Stimulated activated naive CD8-positive, alpha-beta T cell treated with anti-CD3 and anti-CD28 coated beads, Interleukin-15, Interleukin-2, amounts not matched to agents 100 ng/mL and 50 ng/mL, for 24 hours (primary cell): Measurements from ENCODE around the gene MSRB1.

Experiments used
- H3K27ac Mint-ChIP-seq: one replicate; pipeline ENCODE4 v1.8.0; 2021; ENCODE audit warnings: mild to moderate bottlenecking, mixed read lengths
- H3K27me3 Mint-ChIP-seq: one replicate; pipeline ENCODE4 v1.8.0; 2021; ENCODE audit warnings: mixed read lengths
- H3K36me3 Mint-ChIP-seq: one replicate; pipeline ENCODE4 v1.8.0; 2021; ENCODE audit warnings: low read depth, mixed read lengths
- H3K4me1 Mint-ChIP-seq: one replicate; pipeline ENCODE4 v1.8.0; 2021; ENCODE audit warnings: low read depth, mixed read lengths
- H3K4me3 Mint-ChIP-seq: one replicate; pipeline ENCODE4 v1.8.0; 2021; ENCODE audit warnings: mild to moderate bottlenecking, mixed read lengths
- H3K9me3 Mint-ChIP-seq: one replicate; pipeline ENCODE4 v1.8.0; 2021; ENCODE audit warnings: mixed read lengths

The MSRB1 gene

DNA sequence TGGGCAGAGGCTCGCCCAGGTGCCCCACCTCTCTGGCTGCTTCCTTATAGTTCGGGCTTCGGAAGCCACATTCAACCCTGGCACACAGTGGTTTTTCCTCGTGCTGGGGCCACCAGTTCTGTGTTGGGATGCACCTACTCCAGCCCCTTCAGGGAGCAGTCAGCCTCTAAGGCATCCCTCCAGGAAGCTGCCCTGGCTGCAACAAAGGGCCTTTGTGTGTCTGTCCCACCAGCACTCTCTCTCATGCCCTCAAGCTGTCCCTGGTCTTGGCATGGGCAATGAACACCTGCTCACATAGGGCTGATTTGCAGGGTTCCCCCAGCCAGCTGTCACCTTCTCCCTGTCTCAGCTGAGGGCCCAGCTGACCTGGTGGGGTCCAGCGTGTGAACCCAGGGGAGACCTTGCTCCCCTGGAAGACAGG, 39.0 kb upstream of the MSRB1 start:
- Mint-ChIP-seq H3K4me3 (no peak overlapping the region), H3K9me3 (no peaks in the 10 kb centered on the region), H3K36me3 (peaks cover 12% of the 10 kb centered on the region), H3K27ac (no peak overlapping the region), H3K4me1 (peaks cover 21% of the 10 kb centered on the region), H3K27me3 (peaks cover 25% of the 10 kb centered on the region)

DNA sequence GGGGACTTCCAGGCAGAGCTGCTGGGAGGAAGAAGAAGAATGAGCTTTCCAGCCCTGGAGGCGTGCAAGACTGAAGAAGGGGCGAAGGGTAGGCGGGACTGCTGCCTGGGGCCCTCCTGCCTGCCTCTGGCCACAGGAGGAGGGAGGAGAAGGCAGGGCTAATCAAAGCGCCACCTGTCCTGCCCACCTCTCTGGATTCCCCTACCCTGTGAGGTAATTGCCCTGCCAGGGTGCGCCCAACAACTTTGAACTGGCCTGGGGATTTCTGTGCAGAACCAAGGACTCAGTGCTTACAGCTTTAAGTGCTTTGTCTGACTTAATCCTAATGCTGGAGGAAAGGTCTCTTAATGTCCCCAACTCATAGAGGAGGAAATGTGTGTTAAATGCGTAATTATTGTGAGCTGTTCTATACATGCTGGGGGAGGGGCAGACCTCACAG, 38.4 kb upstream of the MSRB1 start, which contains the start of gene NOXO1:
Gene NOXO1, minus strand, starts transcription at position 72 of the 439 bp plus-strand sequence. CDS start 290 bp downstream, outside the sequence.
- Mint-ChIP-seq H3K4me3 (peak within 1 kb of the TSS; percentile 28), H3K4me1 (peaks cover 21% of the 10 kb centered on the region), H3K27me3 (peaks cover 25% of the 10 kb centered on the region), H3K9me3 (no peaks in the 10 kb centered on the region), H3K36me3 (peaks cover 8% of the 10 kb centered on the region), H3K27ac (peak within 1 kb of the TSS; percentile 11)

DNA sequence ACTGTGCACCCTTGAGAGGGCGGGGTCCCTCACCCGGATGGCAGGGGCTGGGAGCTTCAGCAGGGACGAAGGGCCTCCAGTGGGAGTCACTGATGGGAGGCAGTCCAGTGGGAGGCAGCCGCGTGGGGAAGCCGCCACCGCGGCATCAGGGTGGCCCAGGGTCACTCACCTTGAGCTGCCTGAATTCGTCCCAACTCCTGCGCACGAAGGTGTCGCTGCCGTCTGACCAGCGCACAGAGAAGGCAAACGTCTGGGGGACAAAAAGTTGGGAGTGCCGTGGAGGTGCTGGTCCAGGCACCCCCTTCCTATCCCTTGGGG, 37.7 kb upstream of the MSRB1 start:
- Mint-ChIP-seq H3K27me3 (peaks cover 25% of the 10 kb centered on the region), H3K27ac (no peak overlapping the region), H3K4me3 (no peak overlapping the region), H3K36me3 (peaks cover 11% of the 10 kb centered on the region), H3K9me3 (no peaks in the 10 kb centered on the region), H3K4me1 (peaks cover 21% of the 10 kb centered on the region)

DNA sequence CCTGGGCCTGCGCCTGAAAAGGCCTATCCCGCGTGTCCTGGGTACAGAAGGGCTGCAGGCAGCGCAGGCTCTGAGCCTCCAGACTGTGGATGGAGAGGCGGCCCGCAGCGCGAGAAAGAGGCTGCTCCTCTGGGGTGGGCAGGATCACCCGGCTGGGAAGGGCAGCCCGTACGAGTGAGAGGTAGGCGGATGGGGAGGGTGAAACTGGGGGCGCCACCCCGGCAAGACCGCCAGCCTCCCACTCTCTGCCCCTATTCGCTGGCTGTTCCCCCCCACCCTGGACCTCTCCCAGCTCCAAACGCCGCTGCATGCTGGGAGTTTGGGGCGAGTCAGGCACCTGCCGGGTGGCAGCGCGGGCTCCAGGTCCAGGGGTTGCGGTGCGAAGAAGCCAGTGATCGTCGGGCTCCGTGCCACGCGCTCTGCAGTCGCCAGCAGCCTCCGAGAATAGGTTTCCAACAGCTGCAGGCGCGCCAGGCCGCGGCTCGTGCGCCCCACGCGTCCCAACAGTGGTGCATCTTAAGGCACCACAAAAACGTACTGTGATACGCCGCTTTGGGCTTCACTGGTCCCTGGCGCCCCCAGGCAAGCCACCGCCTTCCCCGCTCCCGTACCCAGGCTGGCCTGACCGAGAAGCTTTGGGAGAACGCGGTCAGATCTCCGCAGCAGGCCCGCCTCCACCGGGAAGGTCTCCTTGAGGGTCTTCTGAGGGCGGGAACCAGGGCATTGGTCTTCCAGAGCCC, 37.2 kb upstream of the MSRB1 start:
- Mint-ChIP-seq H3K27me3 (peaks cover 25% of the 10 kb centered on the region), H3K4me3 (no peak overlapping the region), H3K9me3 (no peaks in the 10 kb centered on the region), H3K4me1 (peaks cover 16% of the 10 kb centered on the region), H3K27ac (no peak overlapping the region), H3K36me3 (peaks cover 13% of the 10 kb centered on the region)

DNA sequence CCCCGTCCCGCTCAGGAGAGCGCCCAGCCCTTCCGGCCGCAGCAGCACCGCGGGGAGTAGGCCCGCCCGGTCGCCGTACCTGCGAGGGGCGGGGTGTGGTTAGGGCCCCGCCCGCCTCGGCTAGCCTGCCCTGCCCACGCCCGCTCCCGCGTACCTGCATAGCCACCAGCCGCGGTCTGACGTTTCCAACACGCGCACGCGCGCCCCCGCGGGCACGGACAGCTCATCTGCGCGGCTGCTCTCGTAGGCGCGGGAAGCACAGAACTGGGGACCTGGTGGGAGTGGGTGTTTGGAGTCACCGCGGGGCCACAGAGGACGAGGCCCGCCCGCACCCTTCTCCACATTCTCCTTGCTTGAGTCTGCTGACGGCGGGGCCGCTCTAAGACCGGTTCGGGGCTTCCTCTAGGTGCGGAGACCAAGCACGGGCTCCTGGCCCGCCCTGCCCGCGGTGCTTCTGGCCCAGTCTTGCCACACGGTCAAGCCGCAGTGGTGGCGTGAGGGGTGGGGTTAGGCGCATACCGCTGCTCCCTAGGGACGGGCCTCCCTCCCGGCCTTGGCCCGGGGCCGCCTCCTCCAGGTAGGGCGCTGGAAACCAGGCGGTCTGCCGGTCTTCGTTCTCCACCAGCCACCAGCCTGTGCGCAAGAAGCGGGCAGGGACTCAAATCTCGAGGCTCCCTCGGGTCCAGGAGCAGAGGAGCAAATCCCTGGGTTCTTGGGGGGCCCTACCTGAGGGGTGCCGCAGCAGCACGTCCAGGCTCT, 36.5 kb upstream of the MSRB1 start:
- no peak overlapping the region for H3K4me3 Mint-ChIP-seq
- H3K4me1 Mint-ChIP-seq: peaks cover 15% of the 10 kb centered on the region
- no peak overlapping the region for H3K27ac Mint-ChIP-seq
- peaks cover 25% of the 10 kb centered on the region for H3K27me3 Mint-ChIP-seq
- H3K36me3 Mint-ChIP-seq: peaks cover 20% of the 10 kb centered on the region
- H3K9me3 Mint-ChIP-seq: no peaks in the 10 kb centered on the region

DNA sequence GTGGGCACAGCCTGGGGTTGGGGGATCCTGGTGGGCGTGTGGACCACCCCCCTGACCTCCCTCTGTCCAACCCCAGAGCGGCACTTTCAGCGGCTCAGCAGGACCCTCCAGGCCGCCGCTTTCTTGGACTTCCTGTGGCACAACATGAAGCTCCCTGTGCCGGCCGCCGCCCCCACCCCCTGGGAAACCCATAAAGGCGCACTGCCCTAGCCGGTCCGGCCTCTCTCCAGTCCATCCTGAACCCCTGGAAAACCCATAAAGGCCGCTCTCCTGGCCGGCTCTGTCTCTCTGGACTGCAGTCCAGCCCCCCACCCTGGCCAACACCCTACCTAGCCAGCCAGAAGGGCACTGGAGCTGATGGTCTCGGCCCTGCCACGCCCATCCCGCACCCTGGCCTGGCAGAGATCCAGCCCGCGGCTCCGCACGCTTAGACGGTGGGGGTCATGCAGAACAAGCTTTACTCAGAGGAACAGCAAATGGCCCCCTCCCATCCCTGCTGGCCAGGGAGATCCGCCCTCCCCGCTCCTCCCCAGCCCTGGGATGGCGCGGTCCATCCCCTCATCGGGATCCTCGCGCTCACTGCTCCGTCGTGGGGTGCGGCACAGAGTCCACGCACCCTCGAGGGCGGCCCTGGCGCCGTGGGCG, 35.6 kb upstream of the MSRB1 start:
- no peak overlapping the region for H3K27ac Mint-ChIP-seq
- no peak overlapping the region for H3K4me3 Mint-ChIP-seq
- peaks cover 20% of the 10 kb centered on the region for H3K36me3 Mint-ChIP-seq
- peaks cover 15% of the 10 kb centered on the region for H3K4me1 Mint-ChIP-seq
- peaks cover 25% of the 10 kb centered on the region for H3K27me3 Mint-ChIP-seq
- no peaks in the 10 kb centered on the region for H3K9me3 Mint-ChIP-seq

DNA sequence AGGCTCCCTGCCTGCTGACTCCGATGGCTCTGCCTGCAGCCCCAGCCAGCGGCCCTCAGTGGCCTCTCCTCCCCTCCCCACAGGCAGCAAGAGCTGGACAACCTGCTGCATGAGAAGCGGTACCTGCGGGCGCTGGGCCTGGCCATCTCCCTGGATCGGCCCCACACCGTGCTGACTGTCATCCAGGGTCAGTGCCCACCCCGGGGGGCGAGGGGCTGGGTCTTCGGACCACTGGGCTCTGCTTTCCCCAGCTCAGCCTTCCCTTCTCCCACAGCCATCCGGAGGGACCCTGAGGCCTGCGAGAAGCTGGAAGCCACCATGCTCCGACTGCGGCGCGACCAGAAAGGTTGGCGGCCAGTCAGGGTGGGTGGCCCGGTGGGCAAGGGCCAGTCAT, 34.9 kb upstream of the MSRB1 start:
- peaks cover 18% of the 10 kb centered on the region for H3K4me1 Mint-ChIP-seq
- H3K27ac Mint-ChIP-seq: no peak overlapping the region
- no peaks in the 10 kb centered on the region for H3K9me3 Mint-ChIP-seq
- H3K36me3 Mint-ChIP-seq: peaks cover 20% of the 10 kb centered on the region
- no peak overlapping the region for H3K4me3 Mint-ChIP-seq
- peaks cover 21% of the 10 kb centered on the region for H3K27me3 Mint-ChIP-seq

DNA sequence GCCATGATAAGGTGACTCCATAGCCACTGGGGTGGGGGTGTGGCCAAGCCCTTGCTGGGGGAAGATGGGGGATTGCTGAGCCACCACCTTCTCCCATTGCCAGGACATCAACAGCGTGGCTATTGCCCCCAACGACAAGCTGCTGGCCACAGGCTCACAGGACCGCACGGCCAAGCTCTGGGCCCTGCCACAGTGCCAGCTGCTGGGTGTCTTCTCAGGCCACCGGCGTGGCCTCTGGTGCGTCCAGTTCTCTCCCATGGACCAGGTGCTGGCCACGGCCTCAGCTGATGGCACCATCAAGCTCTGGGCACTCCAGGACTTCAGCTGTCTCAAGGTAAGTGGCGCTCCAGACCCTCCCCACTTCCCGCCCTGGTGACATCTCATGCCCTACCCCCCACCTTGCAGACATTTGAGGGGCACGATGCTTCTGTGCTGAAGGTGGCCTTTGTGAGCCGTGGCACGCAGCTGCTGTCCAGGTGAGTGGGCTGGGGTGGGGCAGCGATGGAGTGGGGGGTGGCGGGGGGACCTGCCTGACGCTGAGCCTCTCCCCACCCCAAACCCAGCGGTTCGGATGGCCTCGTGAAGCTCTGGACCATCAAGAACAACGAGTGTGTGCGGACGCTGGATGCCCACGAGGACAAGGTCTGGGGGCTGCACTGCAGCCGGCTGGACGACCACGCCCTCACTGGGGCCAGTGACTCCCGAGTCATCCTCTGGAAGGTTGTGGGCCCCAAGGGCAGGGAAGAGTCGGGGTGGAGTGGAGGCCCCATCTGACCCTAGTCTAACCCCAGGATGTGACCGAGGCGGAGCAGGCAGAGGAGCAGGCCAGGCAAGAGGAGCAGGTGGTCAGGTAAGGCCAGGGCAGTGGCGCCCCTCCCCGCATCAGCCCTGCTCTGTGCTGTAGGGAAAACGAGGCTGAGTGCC, 34.2 kb upstream of the MSRB1 start:
- no peak overlapping the region for H3K27ac Mint-ChIP-seq
- H3K27me3 Mint-ChIP-seq: peaks cover 14% of the 10 kb centered on the region
- H3K4me3 Mint-ChIP-seq: no peak overlapping the region
- peaks cover 21% of the 10 kb centered on the region for H3K4me1 Mint-ChIP-seq
- H3K36me3 Mint-ChIP-seq: peaks cover 20% of the 10 kb centered on the region
- no peaks in the 10 kb centered on the region for H3K9me3 Mint-ChIP-seq

DNA sequence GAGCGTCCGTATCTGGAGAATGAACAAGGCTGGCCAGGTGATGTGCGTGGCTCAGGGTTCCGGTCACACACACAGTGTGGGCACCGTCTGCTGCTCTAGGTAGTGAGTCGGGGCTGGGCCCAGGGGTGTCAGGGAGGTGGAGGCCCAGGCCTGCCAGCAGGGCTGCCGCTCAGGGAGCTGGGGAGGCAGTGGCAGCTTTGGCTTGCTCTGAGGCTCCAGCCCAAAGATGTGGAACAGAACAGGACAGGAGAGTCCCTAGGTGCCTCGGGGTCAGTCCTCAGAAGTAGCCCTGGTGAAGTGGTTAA, 33.2 kb upstream of the MSRB1 start:
- no peak overlapping the region for H3K4me3 Mint-ChIP-seq
- peaks cover 22% of the 10 kb centered on the region for H3K4me1 Mint-ChIP-seq
- no peaks in the 10 kb centered on the region for H3K9me3 Mint-ChIP-seq
- peaks cover 20% of the 10 kb centered on the region for H3K36me3 Mint-ChIP-seq
- peaks cover 7% of the 10 kb centered on the region for H3K27me3 Mint-ChIP-seq
- H3K27ac Mint-ChIP-seq: no peak overlapping the region

DNA sequence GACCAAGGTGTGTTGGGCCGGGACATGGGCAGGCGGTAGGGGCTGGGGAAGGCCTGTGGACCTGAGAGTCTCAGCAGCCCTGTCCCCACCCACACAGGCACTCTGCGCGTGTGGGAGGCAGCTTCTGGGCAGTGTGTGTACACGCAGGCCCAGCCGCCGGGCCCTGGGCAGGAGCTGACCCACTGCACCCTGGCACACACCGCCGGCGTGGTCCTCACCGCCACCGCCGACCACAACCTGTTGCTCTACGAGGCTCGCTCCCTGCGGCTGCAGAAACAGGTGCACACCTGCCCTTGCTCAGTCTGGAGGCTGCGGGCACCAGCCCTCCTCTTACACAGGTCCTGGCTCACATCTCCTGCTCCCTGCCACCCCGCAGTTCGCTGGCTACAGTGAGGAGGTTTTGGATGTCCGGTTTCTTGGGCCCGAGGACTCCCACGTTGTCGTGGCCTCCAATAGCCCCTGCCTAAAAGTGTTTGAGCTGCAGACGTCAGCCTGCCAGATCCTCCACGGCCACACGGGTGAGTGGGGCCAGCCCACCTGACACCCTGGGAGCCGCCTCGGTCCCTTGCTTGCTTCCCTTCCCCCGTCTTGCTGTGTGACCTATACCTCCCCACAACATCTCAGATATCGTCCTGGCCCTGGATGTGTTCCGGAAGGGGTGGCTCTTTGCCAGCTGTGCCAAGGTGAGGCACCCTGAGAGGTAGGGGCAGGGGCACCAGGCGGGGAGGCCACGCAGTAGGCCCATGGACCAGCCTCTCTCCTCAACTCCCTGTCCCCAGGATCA, 32.6 kb upstream of the MSRB1 start:
- peaks cover 20% of the 10 kb centered on the region for H3K36me3 Mint-ChIP-seq
- H3K4me3 Mint-ChIP-seq: no peak overlapping the region
- peaks cover 2% of the 10 kb centered on the region for H3K27me3 Mint-ChIP-seq
- H3K4me1 Mint-ChIP-seq: peaks cover 25% of the 10 kb centered on the region
- no peak overlapping the region for H3K27ac Mint-ChIP-seq
- H3K9me3 Mint-ChIP-seq: no peaks in the 10 kb centered on the region

DNA sequence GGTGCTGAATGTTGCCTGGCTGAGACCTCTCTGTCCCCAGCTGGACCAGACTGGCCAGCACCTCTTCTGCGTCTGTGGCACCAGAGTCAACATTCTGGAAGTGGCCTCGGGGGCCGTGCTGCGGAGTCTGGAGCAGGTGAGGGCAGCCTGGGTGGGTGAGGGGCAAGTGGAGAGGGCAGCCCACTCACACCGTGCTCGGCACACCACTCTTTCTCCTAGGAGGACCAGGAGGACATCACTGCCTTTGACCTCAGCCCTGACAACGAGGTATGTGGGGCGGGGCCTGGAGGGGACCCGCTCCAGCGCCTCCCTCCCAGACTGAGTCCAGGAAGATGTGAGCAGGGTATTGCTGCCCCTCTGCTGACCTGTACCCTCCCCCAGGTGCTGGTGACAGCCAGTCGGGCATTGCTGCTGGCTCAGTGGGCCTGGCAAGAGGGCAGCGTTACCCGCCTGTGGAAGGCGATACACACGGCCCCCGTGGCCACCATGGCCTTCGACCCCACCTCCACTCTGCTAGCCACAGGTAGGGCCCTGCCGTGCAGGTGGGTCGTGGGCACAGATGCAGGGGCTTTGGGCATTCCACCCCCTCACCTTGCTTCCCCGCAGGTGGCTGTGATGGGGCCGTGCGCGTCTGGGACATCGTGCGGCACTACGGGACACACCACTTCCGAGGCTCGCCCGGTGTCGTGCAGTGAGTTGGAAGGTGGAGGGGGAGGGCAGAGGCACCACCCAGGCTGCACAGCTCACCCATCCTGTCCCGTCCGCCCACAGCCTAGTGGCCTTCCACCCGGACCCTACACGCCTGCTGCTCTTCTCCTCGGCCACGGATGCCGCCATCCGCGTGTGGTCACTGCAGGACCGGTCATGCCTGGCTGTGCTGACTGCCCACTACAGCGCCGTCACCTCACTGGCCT, 31.4 kb upstream of the MSRB1 start:
- H3K36me3 Mint-ChIP-seq: peaks cover 20% of the 10 kb centered on the region
- H3K27me3 Mint-ChIP-seq: no peaks in the 10 kb centered on the region
- peaks cover 26% of the 10 kb centered on the region for H3K4me1 Mint-ChIP-seq
- H3K4me3 Mint-ChIP-seq: no peak overlapping the region
- no peak overlapping the region for H3K27ac Mint-ChIP-seq
- no peaks in the 10 kb centered on the region for H3K9me3 Mint-ChIP-seq

DNA sequence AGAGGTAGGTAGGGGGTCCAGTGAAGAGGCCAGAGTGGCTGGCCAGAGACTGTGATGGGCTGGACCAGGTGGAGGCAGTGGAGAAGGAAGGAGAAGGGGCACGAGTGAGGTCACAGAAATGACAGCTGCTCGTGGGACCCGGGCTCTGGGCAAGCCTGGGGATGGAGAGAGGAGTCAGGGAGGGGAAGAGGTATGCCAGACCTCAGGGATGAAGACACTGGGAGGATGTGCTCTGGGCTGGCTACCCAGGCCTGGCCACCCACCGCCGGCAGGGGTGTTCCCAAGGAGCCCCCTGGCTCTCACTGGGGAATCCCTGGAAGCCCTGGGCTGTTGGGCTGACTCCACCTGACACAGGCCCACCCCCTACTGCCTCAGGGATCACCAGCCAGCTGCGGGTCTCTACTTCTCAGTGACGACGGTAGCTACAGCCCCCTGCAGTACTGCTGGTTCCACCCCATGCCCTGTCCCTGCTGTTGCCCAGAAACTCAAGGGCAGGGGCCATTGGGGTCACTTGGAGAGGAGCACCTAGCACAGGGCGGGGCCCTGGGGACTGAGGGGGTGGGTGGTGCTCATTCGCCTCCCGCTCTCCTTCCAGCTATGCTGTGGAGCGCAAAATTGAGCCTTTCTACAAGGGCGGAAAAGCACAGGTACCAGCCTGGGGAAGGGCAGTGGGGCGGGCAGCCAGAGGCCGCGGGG, 30.6 kb upstream of the MSRB1 start:
- peaks cover 20% of the 10 kb centered on the region for H3K36me3 Mint-ChIP-seq
- no peaks in the 10 kb centered on the region for H3K9me3 Mint-ChIP-seq
- H3K4me1 Mint-ChIP-seq: peaks cover 24% of the 10 kb centered on the region
- no peaks in the 10 kb centered on the region for H3K27me3 Mint-ChIP-seq
- peak overlapping the region; percentile 98 for H3K4me3 Mint-ChIP-seq
- H3K27ac Mint-ChIP-seq: no peak overlapping the region

DNA sequence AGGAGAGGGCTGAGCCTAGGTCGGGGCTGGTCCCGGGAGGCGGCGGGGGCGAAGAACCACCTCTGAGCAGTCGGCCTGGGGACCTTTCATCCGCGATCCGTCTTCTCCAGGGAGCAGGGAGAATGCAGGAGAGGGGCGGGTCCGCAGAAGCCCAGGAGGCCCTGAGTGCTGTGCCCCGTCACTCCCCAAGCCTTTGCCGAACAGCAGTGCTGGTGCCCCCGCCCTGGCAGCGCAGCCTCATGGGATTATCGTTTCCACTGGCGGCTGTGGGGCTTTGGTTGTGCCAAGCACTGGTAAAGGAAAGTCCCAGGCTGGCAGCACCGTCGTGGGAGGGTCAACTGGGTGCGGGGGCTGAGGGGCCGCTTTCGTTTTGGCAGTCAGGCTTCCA, 29.5 kb upstream of the MSRB1 start:
- no peaks in the 10 kb centered on the region for H3K9me3 Mint-ChIP-seq
- peaks cover 24% of the 10 kb centered on the region for H3K4me1 Mint-ChIP-seq
- H3K36me3 Mint-ChIP-seq: peaks cover 20% of the 10 kb centered on the region
- peak overlapping the region; percentile 29 for H3K27ac Mint-ChIP-seq
- H3K4me3 Mint-ChIP-seq: peak overlapping the region; percentile 98
- no peaks in the 10 kb centered on the region for H3K27me3 Mint-ChIP-seq
